Skin epidermis (tissue), 12 donors: ENCODE results near the gene OR8J3.
"Not testable (repeated sequence)": the region's sequence is repeated elsewhere in the genome, so short reads cannot be mapped to it uniquely, and the experiment has no call there.

Experiments used
- H3K27ac ChIP-seq, 21 experiments: fragments of 200-600 bp; sonication (generic) in 11 of 21; one replicate each; pipeline ENCODE4 v1.5.0; 2020; ENCODE audit warnings: mild to moderate bottlenecking in 3 of 21, inconsistent platforms in 2 of 21, moderate library complexity in 2 of 21
- H3K4me3 ChIP-seq, 7 experiments: fragments of 200-600 bp; sonication (generic) in 2 of 7; one replicate each; pipeline ENCODE4 v1.5.0; 2020; ENCODE audit warnings: inconsistent platforms in 2 of 7, mild to moderate bottlenecking in 2 of 7, moderate library complexity in 1 of 7

OR8J3 gene, protein sequence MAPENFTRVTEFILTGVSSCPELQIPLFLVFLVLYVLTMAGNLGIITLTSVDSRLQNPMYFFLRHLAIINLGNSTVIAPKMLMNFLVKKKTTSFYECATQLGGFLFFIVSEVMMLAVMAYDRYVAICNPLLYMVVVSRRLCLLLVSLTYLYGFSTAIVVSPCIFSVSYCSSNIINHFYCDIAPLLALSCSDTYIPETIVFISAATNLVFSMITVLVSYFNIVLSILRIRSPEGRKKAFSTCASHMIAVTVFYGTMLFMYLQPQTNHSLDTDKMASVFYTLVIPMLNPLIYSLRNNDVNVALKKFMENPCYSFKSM

DNA sequence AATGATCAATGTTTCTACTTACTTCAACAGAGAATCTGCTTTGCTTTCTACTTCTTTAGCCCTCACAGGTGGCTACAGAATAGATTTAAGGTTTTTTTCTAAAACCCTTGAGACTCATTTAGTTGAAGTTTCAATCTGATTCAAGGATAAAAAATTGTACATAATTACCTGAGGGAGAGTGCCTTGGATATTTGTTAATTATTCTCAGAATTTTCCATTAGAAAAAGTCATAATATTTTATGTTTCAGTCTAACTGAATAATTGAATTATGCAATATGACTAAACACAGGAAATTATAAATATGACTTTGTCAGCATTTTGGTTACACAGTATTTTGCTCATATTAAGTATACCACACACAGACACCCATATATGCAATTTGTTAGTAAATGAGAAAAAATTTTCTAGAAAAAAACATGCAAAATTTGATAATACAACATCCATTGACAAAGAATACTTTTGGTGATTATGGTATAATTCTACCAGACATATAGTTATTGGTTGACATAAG, at the start of gene OR8J3:
TSS of gene OR8J3 (minus strand) at position 51 of the 511 bp plus-strand sequence. CDS start 2,483 bp downstream, outside the sequence.
- Histone ChIP-seq H3K27ac (no peak within 1 kb of the TSS), H3K4me3 (no peak within 1 kb of the TSS)

DNA sequence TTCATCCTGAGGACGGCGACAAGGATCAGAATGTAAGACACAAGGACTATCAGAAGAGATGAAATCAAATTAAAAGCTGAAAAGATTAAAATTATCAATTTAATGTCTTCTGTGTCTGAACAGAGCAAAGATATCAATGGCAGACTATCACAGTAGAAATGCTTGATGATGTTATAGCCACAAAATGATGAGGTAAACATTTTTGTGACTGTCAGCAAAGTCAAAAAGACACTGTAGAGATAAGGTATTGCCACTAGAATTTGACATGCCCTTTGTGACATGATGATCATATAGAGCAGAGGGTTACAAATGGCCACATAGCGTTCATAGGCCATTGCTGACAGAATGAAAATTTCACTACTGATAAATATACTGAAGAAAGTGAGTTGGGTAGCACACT, 48.6 kb upstream of the OR8J3 start:
- no peak overlapping the region for H3K27ac ChIP-seq
- H3K4me3 ChIP-seq, result no peak overlapping the region

DNA sequence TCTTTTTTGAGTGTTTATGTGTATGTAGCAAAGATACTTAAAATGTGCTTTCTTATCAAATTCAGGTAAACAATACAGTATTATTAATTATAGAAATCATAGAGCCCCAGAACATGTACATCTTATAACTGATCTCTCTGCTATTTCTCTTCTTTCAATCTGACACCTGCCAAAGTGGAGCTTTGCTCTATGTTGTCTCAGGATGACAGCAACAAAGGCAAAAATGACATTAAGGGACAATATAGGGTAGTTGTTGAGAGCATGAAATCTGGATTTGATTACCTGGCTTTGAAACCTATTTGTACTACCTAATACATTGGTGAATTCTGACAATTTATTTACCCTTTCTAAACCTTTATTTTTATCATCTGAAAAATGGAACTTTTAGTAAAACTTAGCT, 43.5 kb upstream of the OR8J3 start:
- Histone ChIP-seq H3K4me3 (no peak overlapping the region), H3K27ac (no peak overlapping the region)

DNA sequence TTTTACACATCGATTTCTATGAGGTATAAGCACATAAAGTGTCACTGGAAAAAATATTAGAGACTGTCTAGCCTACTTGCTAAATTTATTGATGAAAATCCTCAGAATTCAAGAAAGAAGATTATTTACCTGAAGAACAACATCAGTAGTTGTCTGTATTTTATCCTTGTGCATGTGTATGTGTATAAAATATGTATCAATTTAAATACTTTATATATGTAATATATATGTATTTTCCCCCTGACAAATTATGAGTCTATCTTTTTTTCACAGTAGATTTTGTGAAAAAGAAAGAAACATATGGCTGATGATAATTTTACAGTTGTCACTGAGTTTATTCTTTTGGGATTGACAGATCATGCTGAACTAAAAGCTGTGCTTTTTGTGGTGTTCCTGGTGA, 36.3 kb upstream of the OR8J3 start, which contains the start of gene OR5J2:
TSS of gene OR5J2 (plus strand) at position 301 of the 400 bp plus-strand sequence. CDS start at position 301, 0 bp downstream.
- no peak within 1 kb of the TSS for H3K4me3 ChIP-seq

DNA sequence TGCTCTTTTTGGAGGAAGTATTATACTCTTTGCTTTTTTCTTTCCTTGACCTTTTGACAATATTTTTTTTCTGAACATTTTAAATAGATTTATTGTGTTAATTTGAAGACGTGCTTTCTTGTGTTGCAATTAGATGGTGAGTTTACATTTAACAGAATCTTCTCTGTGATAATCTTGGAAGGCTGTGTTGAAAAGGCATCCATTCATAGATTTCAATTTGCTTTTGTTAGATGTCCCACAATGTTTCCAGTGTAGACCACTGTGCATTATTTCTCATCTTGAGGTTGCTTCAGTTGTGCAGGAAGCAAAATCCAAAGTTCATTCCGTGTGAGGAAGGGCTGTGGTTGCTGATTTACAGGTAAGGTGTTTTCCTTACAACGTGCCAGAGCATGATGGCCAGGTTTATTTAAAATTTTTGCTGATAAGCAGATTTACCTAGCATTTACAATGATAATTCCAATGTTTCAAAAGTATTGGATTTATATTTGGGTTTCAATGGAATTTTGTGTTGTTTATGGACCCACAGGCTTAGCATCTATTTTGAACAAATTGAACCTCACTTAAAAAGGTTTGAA, 32.3 kb upstream of the OR8J3 start:
- H3K27ac ChIP-seq, result no peak overlapping the region
- H3K4me3 ChIP-seq, result no peak overlapping the region

More for the DNA sequence above, 36.3 kb upstream of the OR8J3 start, which contains the start of gene OR5J2:
- no peak within 1 kb of the TSS for H3K27ac ChIP-seq

DNA sequence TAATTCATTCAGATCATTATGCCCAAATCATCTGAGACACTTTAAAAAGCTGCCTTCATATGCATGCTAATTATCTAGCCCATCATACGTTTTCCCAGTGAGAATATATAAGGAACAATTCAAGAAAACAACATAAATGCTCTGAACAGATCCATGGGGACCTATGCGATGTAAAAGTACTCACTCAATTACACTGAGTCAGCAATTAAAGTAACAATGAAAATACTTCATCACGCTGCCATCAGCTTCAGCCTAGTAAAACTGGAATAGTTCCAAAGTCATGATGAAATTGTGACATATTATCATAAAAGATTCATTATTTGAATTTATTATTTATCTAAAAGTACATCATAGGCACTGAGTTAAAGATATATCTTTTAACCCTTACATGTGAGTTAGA, 23.8 kb upstream of the OR8J3 start:
- H3K27ac ChIP-seq, result no peak overlapping the region
- H3K4me3 ChIP-seq, result no peak overlapping the region

DNA sequence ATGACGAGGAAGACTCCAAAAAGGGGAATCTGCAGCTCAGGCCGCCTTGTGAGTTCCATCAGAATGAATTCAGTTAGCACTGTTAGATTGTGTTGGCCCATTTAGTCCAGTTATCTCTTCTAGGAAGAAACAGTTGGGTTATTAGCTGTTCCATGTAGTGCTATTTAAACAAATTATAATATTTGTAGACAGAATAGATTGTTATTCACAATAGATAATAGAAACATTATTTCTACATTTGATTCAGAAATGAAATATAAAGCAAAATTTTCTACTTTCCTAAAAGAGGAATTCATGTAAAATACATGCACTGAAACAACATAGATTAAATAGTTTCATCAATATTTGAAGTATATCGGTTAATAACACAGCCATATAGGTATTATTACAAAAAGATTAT, 20.2 kb upstream of the OR8J3 start, which contains the start of gene OR8K5:
TSS of gene OR8K5 (minus strand) at position 101 of the 400 bp plus-strand sequence. CDS start at position 101, 0 bp downstream.
- H3K4me3 ChIP-seq, result no peak within 1 kb of the TSS
- no peak within 1 kb of the TSS for H3K27ac ChIP-seq

DNA sequence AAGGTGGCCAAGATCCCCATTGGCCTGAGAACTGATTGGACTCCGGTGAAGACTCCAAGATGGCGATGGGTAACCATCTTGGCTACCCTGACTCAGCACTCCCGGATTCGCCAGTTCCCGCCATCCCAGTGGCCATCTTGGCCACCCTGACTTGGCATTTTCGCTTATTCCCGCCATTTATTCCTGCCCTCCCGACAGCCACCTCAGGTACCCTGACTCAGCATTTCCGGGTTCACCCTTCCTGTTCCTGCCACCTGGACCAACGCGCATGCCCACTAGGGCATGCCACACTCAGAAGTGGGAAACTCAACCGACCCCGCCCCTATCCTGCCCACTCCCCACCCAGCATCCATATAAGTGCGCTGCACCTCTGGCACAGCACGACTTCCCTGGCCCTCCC, 12.3 kb upstream of the OR8J3 start:
- Histone ChIP-seq H3K27ac (no peak overlapping the region), H3K4me3 (no peak overlapping the region)

DNA sequence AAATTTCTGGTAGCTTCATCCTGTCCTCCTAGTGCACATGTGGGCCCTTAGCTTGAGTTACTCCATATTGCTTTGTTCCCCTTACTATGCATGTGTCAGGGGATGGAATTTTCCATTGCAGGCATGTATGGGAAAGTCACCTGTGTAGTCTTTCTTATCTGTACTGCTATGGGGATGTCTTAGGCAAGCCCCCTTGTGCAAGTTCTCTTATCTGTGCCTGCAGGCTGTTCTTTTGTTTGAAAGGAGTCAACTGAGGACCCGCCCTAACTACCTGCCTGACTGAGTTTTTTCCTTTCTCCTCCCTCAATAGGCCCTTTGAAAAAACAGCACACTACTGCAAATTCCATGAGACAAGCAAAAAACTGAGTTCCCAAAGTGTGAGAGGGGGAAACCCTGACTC, 11.4 kb upstream of the OR8J3 start:
- Histone ChIP-seq H3K4me3 (no peak overlapping the region), H3K27ac (no peak overlapping the region)

DNA sequence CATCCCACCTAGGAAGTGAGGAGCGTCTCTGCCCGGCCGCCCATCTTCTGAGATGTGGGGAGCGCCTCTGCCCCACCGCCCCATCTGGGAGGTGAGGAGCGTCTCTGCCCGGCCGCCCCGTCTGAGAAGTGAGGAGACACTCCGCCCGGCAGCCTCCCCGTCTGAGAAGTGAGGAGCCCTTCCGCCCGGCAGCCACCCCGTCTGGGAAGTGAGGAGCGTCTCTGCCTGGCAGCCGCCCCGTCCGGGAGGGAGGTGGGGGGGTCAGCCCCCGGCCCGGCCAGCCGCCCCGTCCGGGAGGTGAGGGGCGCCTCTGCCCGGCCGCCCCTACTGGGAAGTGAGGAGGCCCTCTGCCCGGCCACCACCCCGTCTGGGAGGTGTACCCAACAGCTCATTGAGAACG, 3.7 kb upstream of the OR8J3 start:
- not testable (repeated sequence) for H3K27ac ChIP-seq

DNA sequence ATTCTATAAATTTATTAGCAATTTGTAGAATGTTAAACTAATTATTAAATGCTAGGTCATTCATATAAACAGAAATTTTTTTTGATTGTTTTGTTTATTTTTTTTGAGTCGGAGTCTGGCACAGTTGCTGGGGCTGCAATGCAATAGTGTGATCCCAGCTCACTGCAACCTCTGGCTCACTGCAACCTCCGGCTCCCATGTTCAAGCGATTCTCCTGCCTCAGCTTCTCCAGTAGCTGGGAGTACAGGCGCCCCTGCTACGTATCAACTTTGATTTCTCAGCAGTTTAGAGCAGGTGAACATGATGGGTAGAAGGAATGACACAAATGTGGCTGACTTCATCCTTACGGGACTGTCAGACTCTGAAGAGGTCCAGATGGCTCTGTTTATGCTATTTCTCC, 17.9 kb downstream of the OR8J3 start, which contains the start of gene OR8H3:
TSS of gene OR8H3 (plus strand) at position 301 of the 400 bp plus-strand sequence. CDS start at position 301, 0 bp downstream.
- no peak within 1 kb of the TSS for H3K4me3 ChIP-seq
- H3K27ac ChIP-seq, result no peak within 1 kb of the TSS

More for the DNA sequence above, 3.7 kb upstream of the OR8J3 start:
- not testable (repeated sequence) for H3K4me3 ChIP-seq

DNA sequence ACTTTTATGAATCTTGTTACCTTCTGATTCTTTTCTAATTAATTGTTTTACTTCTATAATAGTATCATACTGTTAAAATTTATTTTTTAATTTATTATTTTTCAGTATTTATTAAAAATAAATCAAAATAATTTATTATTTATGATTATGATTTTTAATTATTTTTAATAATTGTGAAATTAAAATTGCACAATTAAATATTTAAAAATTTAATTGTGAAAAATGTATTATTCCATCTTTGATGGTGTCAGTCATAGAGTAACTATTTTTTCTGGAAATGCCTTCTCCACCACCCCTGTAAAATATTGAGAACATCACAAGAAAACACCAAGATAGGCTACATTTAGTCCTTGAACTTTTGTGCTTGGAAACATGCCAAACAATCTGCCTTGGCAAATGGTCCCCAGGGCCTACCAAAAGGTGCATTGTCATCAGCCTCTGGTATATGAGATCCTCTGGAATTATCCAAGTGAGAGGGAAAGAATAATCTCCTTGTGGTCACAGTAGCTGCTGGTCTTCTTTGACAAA, 36.7 kb downstream of the OR8J3 start, which contains the start of gene OR8H2:
TSS of gene OR8H2 (plus strand) at position 478 of the 528 bp plus-strand sequence. CDS start 1,356 bp downstream, outside the sequence.
- H3K27ac ChIP-seq, result no peak within 1 kb of the TSS
- H3K4me3 ChIP-seq, result no peak within 1 kb of the TSS

DNA sequence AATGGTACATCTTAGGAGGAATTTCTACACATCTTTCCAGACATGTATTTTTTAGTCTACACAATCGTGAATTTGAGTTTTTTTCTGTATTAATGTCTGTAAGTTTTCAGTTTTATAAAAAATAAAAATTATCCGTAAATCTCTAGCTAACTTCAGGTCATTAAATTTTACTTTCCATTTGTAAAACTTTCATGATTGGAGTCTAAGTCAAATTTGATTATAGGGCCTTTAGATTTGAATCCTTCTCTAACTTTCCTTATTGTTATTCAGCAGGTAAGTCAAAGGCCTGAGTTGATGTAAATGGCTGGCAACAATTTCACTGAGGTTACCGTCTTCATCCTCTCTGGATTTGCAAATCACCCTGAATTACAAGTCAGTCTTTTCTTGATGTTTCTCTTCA, 47.0 kb downstream of the OR8J3 start, which contains the start of gene OR8I2:
TSS of gene OR8I2 (plus strand) at position 301 of the 400 bp plus-strand sequence. CDS start at position 301, 0 bp downstream.
- H3K27ac ChIP-seq, result no peak within 1 kb of the TSS
- no peak within 1 kb of the TSS for H3K4me3 ChIP-seq

DNA sequence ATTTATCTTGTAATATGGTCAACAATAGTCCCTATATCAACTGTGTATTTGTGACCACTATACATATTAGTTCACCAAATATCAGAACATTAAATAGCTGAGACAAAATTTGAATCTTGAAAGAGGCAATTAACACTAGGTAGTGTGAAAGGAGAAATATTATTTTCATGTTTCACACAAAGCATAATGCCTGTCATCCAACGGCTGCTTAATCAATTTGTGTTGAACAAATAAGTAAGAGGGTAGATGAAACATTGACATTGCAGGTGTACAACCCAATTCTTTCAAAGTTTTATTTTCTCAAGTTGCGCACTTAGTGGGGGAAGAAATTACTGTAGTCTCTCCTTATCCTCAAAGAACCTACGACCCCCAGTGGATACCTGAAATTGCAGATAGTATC, 50.3 kb downstream of the OR8J3 start:
- Histone ChIP-seq H3K4me3 (no peak overlapping the region), H3K27ac (no peak overlapping the region)
